Measurements from ENCODE around the gene DNAH7.

DNA sequence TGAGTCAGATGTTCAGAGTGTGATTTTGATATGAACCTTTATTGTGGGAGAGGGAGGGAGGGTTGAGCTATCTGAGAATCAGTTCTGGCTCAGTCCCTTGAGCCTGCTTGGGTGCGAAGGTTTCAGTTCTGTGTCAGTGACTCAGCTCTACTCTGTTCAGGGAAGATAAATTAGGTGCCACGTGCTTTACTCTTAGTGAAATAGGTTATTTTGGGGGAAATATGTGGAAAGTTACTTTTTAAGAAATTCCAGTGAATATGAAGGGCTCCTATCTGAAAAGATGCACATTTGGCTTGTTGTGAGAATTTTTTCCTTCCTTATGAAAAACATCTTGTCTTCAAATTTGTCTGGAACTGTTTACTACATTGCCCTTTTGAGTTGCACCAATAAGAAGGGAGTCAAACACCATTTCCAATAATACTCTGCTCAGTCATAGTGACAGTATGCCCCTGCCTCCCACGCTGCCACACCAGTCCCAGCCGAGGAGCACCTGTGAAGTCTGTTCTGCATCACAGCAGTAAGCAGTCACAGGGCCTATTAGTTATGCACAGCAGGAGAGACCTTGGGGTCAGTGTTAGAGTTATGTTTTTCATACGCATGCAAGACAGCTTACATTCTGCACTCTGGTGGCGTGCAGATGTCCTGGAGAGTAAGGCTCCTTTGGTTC lies 32.8 kb upstream of the DNAH7 start:
- TF ChIP-seq, protein P1, sequence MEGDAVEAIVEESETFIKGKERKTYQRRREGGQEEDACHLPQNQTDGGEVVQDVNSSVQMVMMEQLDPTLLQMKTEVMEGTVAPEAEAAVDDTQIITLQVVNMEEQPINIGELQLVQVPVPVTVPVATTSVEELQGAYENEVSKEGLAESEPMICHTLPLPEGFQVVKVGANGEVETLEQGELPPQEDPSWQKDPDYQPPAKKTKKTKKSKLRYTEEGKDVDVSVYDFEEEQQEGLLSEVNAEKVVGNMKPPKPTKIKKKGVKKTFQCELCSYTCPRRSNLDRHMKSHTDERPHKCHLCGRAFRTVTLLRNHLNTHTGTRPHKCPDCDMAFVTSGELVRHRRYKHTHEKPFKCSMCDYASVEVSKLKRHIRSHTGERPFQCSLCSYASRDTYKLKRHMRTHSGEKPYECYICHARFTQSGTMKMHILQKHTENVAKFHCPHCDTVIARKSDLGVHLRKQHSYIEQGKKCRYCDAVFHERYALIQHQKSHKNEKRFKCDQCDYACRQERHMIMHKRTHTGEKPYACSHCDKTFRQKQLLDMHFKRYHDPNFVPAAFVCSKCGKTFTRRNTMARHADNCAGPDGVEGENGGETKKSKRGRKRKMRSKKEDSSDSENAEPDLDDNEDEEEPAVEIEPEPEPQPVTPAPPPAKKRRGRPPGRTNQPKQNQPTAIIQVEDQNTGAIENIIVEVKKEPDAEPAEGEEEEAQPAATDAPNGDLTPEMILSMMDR (IDR thresholded peaks at IDR 0.05 in 8 of 11, conservative IDR thresholded peaks at IDR 0.05 in 3 of 11) = no peak
- TF ChIP-seq POLR2A (IDR thresholded peaks at IDR 0.05) = no peak

Data from spleen (tissue), 7 donors.